ENCODE results near the gene SLC9A5.

SLC9A5 gene

GRCh38 chr16:67249178-67250044 lies 632 bp downstream of the SLC9A5 start:
- Histone ChIP-seq H3K36me3 (ENCODE audit: control insufficient read depth in 2 of 2, insufficient read depth in 2 of 2, low read length in 2 of 2) (no peaks in the 10 kb centered on the region), H3K9me3 (ENCODE audit: control insufficient read depth in 2 of 2, low read length in 2 of 2) (no peaks in the 10 kb centered on the region), H3K4me3 (ENCODE audit: low read length in 2 of 2) (peak overlapping the region; percentile 9 to 86), H3K27ac (ENCODE audit: low read length) (no peak overlapping the region), H3K4me1 (ENCODE audit: control insufficient read depth, insufficient read depth, low read length) (peaks cover 44% of the 10 kb centered on the region), H3K27me3 (ENCODE audit: control insufficient read depth in 1 of 2, insufficient read depth in 2 of 2, low read length in 2 of 2) (peaks cover 20 to 35% of the 10 kb centered on the region in 2 donors), H3K9ac (ENCODE audit: low read length in 2 of 2) (peak overlapping the region in 1 of 2 donors; percentile 21)

GRCh38 chr16:67250045-67250327 lies 1.2 kb downstream of the SLC9A5 start:
- Histone ChIP-seq H3K36me3 (ENCODE audit: control insufficient read depth in 2 of 2, insufficient read depth in 2 of 2, low read length in 2 of 2) (no peaks in the 10 kb centered on the region), H3K27ac (ENCODE audit: low read length) (no peak overlapping the region), H3K4me3 (ENCODE audit: low read length in 2 of 2) (no peak overlapping the region), H3K9me3 (ENCODE audit: control insufficient read depth in 2 of 2, low read length in 2 of 2) (no peaks in the 10 kb centered on the region), H3K4me1 (ENCODE audit: control insufficient read depth, insufficient read depth, low read length) (peaks cover 39% of the 10 kb centered on the region), H3K9ac (ENCODE audit: low read length in 2 of 2) (no peak overlapping the region), H3K27me3 (ENCODE audit: control insufficient read depth in 1 of 2, insufficient read depth in 2 of 2, low read length in 2 of 2) (peaks cover 22 to 37% of the 10 kb centered on the region in 2 donors)

GRCh38 chr16:67252609-67253497 lies 4.1 kb downstream of the SLC9A5 start:
- Histone ChIP-seq H3K27me3 (ENCODE audit: control insufficient read depth in 1 of 2, insufficient read depth in 2 of 2, low read length in 2 of 2) (peaks cover 22 to 39% of the 10 kb centered on the region in 2 donors), H3K36me3 (ENCODE audit: control insufficient read depth in 2 of 2, insufficient read depth in 2 of 2, low read length in 2 of 2) (no peaks in the 10 kb centered on the region), H3K27ac (ENCODE audit: low read length) (no peak overlapping the region), H3K9me3 (ENCODE audit: control insufficient read depth in 2 of 2, low read length in 2 of 2) (no peaks in the 10 kb centered on the region), H3K4me3 (ENCODE audit: low read length in 2 of 2) (no peak overlapping the region), H3K9ac (ENCODE audit: low read length in 2 of 2) (no peak overlapping the region), H3K4me1 (ENCODE audit: control insufficient read depth, insufficient read depth, low read length) (peaks cover 16% of the 10 kb centered on the region)

GRCh38 chr16:67254801-67255552 lies 6.2 kb downstream of the SLC9A5 start:
- H3K4me1 ChIP-seq (ENCODE audit: control insufficient read depth, insufficient read depth, low read length): no peaks in the 10 kb centered on the region
- H3K36me3 ChIP-seq (ENCODE audit: control insufficient read depth in 2 of 2, insufficient read depth in 2 of 2, low read length in 2 of 2): no peaks in the 10 kb centered on the region
- H3K9ac ChIP-seq (ENCODE audit: low read length in 2 of 2): no peak overlapping the region
- peaks cover 14 to 26% of the 10 kb centered on the region in 2 donors for H3K27me3 ChIP-seq (ENCODE audit: control insufficient read depth in 1 of 2, insufficient read depth in 2 of 2, low read length in 2 of 2)
- no peak overlapping the region for H3K4me3 ChIP-seq (ENCODE audit: low read length in 2 of 2)
- no peaks in the 10 kb centered on the region for H3K9me3 ChIP-seq (ENCODE audit: control insufficient read depth in 2 of 2, low read length in 2 of 2)
- no peak overlapping the region for H3K27ac ChIP-seq (ENCODE audit: low read length)

- peaks cover 10 to 19% of the 10 kb centered on the region in 2 donors for H3K27me3 ChIP-seq (ENCODE audit: control insufficient read depth in 1 of 2, insufficient read depth in 2 of 2, low read length in 2 of 2)
- H3K9ac ChIP-seq (ENCODE audit: low read length in 2 of 2): no peak overlapping the region
Measured at GRCh38 chr16:67255553-67256221, 6.9 kb downstream of the SLC9A5 start.

GRCh38 chr16:67256701-67257230 lies 8.0 kb downstream of the SLC9A5 start:
- no peaks in the 10 kb centered on the region for H3K9me3 ChIP-seq (ENCODE audit: control insufficient read depth in 2 of 2, low read length in 2 of 2)
- H3K9ac ChIP-seq (ENCODE audit: low read length in 2 of 2): no peak overlapping the region
- peaks cover 10 to 12% of the 10 kb centered on the region in 2 donors for H3K27me3 ChIP-seq (ENCODE audit: control insufficient read depth in 1 of 2, insufficient read depth in 2 of 2, low read length in 2 of 2)

More at GRCh38 chr16:67255553-67256221, 6.9 kb downstream of the SLC9A5 start:
- Histone ChIP-seq H3K4me3 (ENCODE audit: low read length in 2 of 2) (no peak overlapping the region), H3K9me3 (ENCODE audit: control insufficient read depth in 2 of 2, low read length in 2 of 2) (no peaks in the 10 kb centered on the region), H3K27ac (ENCODE audit: low read length) (no peak overlapping the region), H3K36me3 (ENCODE audit: control insufficient read depth in 2 of 2, insufficient read depth in 2 of 2, low read length in 2 of 2) (no peaks in the 10 kb centered on the region), H3K4me1 (ENCODE audit: control insufficient read depth, insufficient read depth, low read length) (no peaks in the 10 kb centered on the region)

GRCh38 chr16:67257486-67258160 lies 8.8 kb downstream of the SLC9A5 start:
- Histone ChIP-seq H3K4me3 (ENCODE audit: low read length in 2 of 2) (no peak overlapping the region), H3K9ac (ENCODE audit: low read length in 2 of 2) (no peak overlapping the region), H3K27me3 (ENCODE audit: control insufficient read depth in 1 of 2, insufficient read depth in 2 of 2, low read length in 2 of 2) (peaks cover 8% of the 10 kb centered on the region in 2 donors), H3K27ac (ENCODE audit: low read length) (no peak overlapping the region), H3K36me3 (ENCODE audit: control insufficient read depth in 2 of 2, insufficient read depth in 2 of 2, low read length in 2 of 2) (no peaks in the 10 kb centered on the region), H3K9me3 (ENCODE audit: control insufficient read depth in 2 of 2, low read length in 2 of 2) (no peaks in the 10 kb centered on the region), H3K4me1 (ENCODE audit: control insufficient read depth, insufficient read depth, low read length) (no peaks in the 10 kb centered on the region)

More at GRCh38 chr16:67256701-67257230, 8.0 kb downstream of the SLC9A5 start:
- Histone ChIP-seq H3K4me1 (ENCODE audit: control insufficient read depth, insufficient read depth, low read length) (no peaks in the 10 kb centered on the region), H3K4me3 (ENCODE audit: low read length in 2 of 2) (no peak overlapping the region), H3K27ac (ENCODE audit: low read length) (no peak overlapping the region), H3K36me3 (ENCODE audit: control insufficient read depth in 2 of 2, insufficient read depth in 2 of 2, low read length in 2 of 2) (no peaks in the 10 kb centered on the region)

GRCh38 chr16:67258161-67258835 lies 9.5 kb downstream of the SLC9A5 start:
- H3K4me1 ChIP-seq (ENCODE audit: control insufficient read depth, insufficient read depth, low read length): no peaks in the 10 kb centered on the region
- H3K36me3 ChIP-seq (ENCODE audit: control insufficient read depth in 2 of 2, insufficient read depth in 2 of 2, low read length in 2 of 2): no peaks in the 10 kb centered on the region
- no peak overlapping the region for H3K27ac ChIP-seq (ENCODE audit: low read length)
- peaks cover 5% of the 10 kb centered on the region in 2 donors for H3K27me3 ChIP-seq (ENCODE audit: control insufficient read depth in 1 of 2, insufficient read depth in 2 of 2, low read length in 2 of 2)
- no peak overlapping the region for H3K9ac ChIP-seq (ENCODE audit: low read length in 2 of 2)
- H3K9me3 ChIP-seq (ENCODE audit: control insufficient read depth in 2 of 2, low read length in 2 of 2): no peaks in the 10 kb centered on the region
- H3K4me3 ChIP-seq (ENCODE audit: low read length in 2 of 2): no peak overlapping the region

- no peaks in the 10 kb centered on the region for H3K4me1 ChIP-seq (ENCODE audit: control insufficient read depth, insufficient read depth, low read length)
- no peak overlapping the region for H3K27ac ChIP-seq (ENCODE audit: low read length)
- H3K4me3 ChIP-seq (ENCODE audit: low read length in 2 of 2): no peak overlapping the region
Measured at GRCh38 chr16:67259705-67260104, 10.9 kb downstream of the SLC9A5 start.

More at GRCh38 chr16:67259705-67260104, 10.9 kb downstream of the SLC9A5 start:
- Histone ChIP-seq H3K36me3 (ENCODE audit: control insufficient read depth in 2 of 2, insufficient read depth in 2 of 2, low read length in 2 of 2) (no peaks in the 10 kb centered on the region), H3K27me3 (ENCODE audit: control insufficient read depth in 1 of 2, insufficient read depth in 2 of 2, low read length in 2 of 2) (peaks cover 4 to 5% of the 10 kb centered on the region in 2 donors), H3K9me3 (ENCODE audit: control insufficient read depth in 2 of 2, low read length in 2 of 2) (no peaks in the 10 kb centered on the region), H3K9ac (ENCODE audit: low read length in 2 of 2) (no peak overlapping the region)

All from stomach smooth muscle (tissue), 2 donors.